Measurements from ENCODE around the gene SP3.

- TF ChIP-seq CTCF (IDR thresholded peaks at IDR 0.05 in 8 of 11, conservative IDR thresholded peaks at IDR 0.05 in 3 of 11) (no peak), POLR2AphosphoS5 (IDR thresholded peaks at IDR 0.05) (no peak), POLR2A (IDR thresholded peaks at IDR 0.05) (no peak)
Observed at GRCh38 chr2:173969886-173970285, 4.7 kb upstream of the SP3 start.
